ENCODE results near the gene ECT2L. TPM values are rescaled to one million over a fixed set of nuclear protein-coding genes. Genes with fewer than 3 reads are reported as not detected.

ECT2L gene
- total and polyA plus RNA-seq, 2 experiments from 2014 or later, result 0.03 to 0.15 TPM

DNA sequence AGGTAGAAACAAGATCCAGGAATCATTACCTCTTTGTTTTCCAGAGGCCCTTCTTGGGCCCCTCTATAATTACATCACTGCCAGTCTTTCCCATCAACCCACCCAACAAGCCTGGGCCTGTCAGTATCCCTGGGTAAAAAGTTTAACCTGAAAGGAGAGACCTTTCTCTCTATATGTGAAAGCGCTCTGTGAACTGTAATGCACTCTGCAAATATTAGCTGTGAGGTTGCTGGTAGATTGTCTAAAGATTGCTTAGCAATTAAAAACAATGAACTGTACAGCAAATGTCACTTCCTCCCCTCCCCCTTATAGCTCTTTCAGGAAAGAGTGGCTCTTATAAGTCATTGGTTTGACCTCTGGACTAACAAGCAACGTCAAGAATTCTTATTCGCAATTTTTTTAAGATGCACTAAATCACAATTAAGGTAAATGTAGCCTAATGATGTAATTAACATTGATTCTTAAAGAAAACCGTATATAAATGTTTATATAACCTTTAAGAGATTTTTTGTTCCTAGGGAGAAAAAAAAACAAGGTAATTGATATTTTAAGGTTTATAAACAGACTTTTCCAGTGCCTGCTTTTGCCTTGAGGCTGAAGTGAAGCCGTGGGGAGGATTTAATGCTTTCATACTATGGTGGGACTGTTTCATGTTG, 18.4 kb downstream of the ECT2L start (continued):
- TF ChIP-seq, protein P1, sequence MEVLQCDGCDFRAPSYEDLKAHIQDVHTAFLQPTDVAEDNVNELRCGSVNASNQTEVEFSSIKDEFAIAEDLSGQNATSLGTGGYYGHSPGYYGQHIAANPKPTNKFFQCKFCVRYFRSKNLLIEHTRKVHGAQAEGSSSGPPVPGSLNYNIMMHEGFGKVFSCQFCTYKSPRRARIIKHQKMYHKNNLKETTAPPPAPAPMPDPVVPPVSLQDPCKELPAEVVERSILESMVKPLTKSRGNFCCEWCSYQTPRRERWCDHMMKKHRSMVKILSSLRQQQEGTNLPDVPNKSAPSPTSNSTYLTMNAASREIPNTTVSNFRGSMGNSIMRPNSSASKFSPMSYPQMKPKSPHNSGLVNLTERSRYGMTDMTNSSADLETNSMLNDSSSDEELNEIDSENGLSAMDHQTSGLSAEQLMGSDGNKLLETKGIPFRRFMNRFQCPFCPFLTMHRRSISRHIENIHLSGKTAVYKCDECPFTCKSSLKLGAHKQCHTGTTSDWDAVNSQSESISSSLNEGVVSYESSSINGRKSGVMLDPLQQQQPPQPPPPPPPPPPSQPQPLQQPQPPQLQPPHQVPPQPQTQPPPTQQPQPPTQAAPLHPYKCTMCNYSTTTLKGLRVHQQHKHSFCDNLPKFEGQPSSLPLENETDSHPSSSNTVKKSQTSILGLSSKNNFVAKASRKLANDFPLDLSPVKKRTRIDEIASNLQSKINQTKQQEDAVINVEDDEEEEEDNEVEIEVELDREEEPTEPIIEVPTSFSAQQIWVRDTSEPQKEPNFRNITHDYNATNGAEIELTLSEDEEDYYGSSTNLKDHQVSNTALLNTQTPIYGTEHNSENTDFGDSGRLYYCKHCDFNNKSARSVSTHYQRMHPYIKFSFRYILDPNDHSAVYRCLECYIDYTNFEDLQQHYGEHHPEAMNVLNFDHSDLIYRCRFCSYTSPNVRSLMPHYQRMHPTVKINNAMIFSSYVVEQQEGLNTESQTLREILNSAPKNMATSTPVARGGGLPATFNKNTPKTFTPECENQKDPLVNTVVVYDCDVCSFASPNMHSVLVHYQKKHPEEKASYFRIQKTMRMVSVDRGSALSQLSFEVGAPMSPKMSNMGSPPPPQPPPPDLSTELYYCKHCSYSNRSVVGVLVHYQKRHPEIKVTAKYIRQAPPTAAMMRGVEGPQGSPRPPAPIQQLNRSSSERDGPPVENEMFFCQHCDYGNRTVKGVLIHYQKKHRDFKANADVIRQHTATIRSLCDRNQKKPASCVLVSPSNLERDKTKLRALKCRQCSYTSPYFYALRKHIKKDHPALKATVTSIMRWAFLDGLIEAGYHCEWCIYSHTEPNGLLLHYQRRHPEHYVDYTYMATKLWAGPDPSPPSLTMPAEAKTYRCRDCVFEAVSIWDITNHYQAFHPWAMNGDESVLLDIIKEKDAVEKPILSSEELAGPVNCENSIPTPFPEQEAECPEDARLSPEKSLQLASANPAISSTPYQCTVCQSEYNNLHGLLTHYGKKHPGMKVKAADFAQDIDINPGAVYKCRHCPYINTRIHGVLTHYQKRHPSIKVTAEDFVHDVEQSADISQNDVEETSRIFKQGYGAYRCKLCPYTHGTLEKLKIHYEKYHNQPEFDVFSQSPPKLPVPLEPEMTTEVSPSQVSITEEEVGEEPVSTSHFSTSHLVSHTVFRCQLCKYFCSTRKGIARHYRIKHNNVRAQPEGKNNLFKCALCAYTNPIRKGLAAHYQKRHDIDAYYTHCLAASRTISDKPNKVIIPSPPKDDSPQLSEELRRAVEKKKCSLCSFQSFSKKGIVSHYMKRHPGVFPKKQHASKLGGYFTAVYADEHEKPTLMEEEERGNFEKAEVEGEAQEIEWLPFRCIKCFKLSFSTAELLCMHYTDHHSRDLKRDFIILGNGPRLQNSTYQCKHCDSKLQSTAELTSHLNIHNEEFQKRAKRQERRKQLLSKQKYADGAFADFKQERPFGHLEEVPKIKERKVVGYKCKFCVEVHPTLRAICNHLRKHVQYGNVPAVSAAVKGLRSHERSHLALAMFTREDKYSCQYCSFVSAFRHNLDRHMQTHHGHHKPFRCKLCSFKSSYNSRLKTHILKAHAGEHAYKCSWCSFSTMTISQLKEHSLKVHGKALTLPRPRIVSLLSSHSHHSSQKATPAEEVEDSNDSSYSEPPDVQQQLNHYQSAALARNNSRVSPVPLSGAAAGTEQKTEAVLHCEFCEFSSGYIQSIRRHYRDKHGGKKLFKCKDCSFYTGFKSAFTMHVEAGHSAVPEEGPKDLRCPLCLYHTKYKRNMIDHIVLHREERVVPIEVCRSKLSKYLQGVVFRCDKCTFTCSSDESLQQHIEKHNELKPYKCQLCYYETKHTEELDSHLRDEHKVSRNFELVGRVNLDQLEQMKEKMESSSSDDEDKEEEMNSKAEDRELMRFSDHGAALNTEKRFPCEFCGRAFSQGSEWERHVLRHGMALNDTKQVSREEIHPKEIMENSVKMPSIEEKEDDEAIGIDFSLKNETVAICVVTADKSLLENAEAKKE (CRISPR knock-in tag; IDR thresholded peaks at IDR 0.05), result no peak
- TF ChIP-seq JUNB (IDR thresholded peaks at IDR 0.05; ENCODE audit: unreplicated experiment) (no peak), EZH2 (IDR thresholded peaks at IDR 0.05; ENCODE audit: low read depth, unreplicated experiment) (no peak), ZNF114 (CRISPR knock-in tag; IDR thresholded peaks at IDR 0.05) (no peak)
- TF ChIP-seq, protein P2, sequence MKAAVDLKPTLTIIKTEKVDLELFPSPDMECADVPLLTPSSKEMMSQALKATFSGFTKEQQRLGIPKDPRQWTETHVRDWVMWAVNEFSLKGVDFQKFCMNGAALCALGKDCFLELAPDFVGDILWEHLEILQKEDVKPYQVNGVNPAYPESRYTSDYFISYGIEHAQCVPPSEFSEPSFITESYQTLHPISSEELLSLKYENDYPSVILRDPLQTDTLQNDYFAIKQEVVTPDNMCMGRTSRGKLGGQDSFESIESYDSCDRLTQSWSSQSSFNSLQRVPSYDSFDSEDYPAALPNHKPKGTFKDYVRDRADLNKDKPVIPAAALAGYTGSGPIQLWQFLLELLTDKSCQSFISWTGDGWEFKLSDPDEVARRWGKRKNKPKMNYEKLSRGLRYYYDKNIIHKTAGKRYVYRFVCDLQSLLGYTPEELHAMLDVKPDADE (IDR thresholded peaks at IDR 0.05), result no peak

DNA sequence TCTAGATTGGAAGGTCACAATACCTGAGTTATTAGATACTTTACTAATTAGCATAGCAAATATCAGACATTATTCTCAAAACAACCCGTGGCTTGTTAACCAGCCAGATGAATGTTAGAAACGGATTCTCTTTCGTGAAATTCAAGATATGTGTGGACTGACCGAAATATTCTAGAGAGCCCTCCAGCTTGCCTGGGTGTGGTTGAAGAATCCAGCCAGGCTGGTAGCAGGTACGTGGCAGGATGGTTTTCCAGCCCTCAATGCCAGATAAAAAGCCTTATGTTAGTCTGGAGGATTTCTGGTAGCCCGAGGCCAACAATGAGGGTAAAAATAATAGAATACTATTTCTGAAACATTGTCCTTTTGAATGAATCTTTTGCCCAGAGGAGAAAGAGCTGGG, 19.3 kb downstream of the ECT2L start:
- Histone ChIP-seq H3K27ac (ENCODE audit: low read depth) (no peak overlapping the region), H3K27me3 (ENCODE audit: insufficient read depth) (no peaks in the 10 kb centered on the region), H3K4me2 (no peak overlapping the region), H3K4me1 (ENCODE audit: insufficient read depth) (peaks cover 18% of the 10 kb centered on the region), H3K36me3 (ENCODE audit: insufficient read depth) (no peaks in the 10 kb centered on the region), H2AFZ (no peak overlapping the region), H4K20me1 (replicated peaks; ENCODE audit: insufficient read depth) (no peaks in the 10 kb centered on the region), H3K79me2 (replicated peaks; ENCODE audit: insufficient read depth) (no peaks in the 10 kb centered on the region), H3F3A (replicated peaks; ENCODE audit: low read depth) (no peaks in the 10 kb centered on the region), H3K4me3 (no peak overlapping the region), H3K9me2 (ENCODE audit: insufficient read depth) (no peaks in the 10 kb centered on the region)
- Mint-ChIP-seq H3K4me1 (peaks cover 22% of the 10 kb centered on the region), H3K4me3 (no peak overlapping the region), H3K27me3 (ENCODE audit: insufficient read depth, low read depth, poor library complexity) (peaks cover 9% of the 10 kb centered on the region), H3K27ac (no peak overlapping the region), H3K36me3 (ENCODE audit: low read depth) (no peaks in the 10 kb centered on the region), H3K9me3 (no peaks in the 10 kb centered on the region)
- DNase-seq (ENCODE audit: low spot score), result no peak
- no peak for ATAC-seq
- no peak for TF ChIP-seq ZNF114 (CRISPR knock-in tag; IDR thresholded peaks at IDR 0.05)
- no peak for TF ChIP-seq EZH2phosphoT487 (IDR thresholded peaks at IDR 0.05; ENCODE audit: unreplicated experiment)
- TF ChIP-seq, protein P3, sequence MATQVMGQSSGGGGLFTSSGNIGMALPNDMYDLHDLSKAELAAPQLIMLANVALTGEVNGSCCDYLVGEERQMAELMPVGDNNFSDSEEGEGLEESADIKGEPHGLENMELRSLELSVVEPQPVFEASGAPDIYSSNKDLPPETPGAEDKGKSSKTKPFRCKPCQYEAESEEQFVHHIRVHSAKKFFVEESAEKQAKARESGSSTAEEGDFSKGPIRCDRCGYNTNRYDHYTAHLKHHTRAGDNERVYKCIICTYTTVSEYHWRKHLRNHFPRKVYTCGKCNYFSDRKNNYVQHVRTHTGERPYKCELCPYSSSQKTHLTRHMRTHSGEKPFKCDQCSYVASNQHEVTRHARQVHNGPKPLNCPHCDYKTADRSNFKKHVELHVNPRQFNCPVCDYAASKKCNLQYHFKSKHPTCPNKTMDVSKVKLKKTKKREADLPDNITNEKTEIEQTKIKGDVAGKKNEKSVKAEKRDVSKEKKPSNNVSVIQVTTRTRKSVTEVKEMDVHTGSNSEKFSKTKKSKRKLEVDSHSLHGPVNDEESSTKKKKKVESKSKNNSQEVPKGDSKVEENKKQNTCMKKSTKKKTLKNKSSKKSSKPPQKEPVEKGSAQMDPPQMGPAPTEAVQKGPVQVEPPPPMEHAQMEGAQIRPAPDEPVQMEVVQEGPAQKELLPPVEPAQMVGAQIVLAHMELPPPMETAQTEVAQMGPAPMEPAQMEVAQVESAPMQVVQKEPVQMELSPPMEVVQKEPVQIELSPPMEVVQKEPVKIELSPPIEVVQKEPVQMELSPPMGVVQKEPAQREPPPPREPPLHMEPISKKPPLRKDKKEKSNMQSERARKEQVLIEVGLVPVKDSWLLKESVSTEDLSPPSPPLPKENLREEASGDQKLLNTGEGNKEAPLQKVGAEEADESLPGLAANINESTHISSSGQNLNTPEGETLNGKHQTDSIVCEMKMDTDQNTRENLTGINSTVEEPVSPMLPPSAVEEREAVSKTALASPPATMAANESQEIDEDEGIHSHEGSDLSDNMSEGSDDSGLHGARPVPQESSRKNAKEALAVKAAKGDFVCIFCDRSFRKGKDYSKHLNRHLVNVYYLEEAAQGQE (IDR thresholded peaks at IDR 0.05; ENCODE audit: unreplicated experiment), result no peak
- TF ChIP-seq POLR2AphosphoS5 (IDR thresholded peaks at IDR 0.05; ENCODE audit: low read depth), result no peak
- TF ChIP-seq ZNF331 (CRISPR knock-in tag; IDR thresholded peaks at IDR 0.05; ENCODE audit: low read depth), result no peak
- TF ChIP-seq CREB1 (CRISPR knock-in tag; IDR thresholded peaks at IDR 0.05; ENCODE audit: low read depth), result no peak
- TF ChIP-seq, protein P4, sequence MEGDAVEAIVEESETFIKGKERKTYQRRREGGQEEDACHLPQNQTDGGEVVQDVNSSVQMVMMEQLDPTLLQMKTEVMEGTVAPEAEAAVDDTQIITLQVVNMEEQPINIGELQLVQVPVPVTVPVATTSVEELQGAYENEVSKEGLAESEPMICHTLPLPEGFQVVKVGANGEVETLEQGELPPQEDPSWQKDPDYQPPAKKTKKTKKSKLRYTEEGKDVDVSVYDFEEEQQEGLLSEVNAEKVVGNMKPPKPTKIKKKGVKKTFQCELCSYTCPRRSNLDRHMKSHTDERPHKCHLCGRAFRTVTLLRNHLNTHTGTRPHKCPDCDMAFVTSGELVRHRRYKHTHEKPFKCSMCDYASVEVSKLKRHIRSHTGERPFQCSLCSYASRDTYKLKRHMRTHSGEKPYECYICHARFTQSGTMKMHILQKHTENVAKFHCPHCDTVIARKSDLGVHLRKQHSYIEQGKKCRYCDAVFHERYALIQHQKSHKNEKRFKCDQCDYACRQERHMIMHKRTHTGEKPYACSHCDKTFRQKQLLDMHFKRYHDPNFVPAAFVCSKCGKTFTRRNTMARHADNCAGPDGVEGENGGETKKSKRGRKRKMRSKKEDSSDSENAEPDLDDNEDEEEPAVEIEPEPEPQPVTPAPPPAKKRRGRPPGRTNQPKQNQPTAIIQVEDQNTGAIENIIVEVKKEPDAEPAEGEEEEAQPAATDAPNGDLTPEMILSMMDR (conservative IDR thresholded peaks at IDR 0.05; ENCODE audit: low read depth in 2 of 2), result no peak
- TF ChIP-seq STAT1 (IDR thresholded peaks at IDR 0.05; ENCODE audit: unreplicated experiment), result no peak
- TF ChIP-seq JUNB (IDR thresholded peaks at IDR 0.05; ENCODE audit: unreplicated experiment), result no peak
- no peak for TF ChIP-seq NANOG (IDR thresholded peaks at IDR 0.05; ENCODE audit: borderline replicate concordance)
